Erythroblast (primary cell): ENCODE measurements around the gene CCDC63.

Experiments used
- GATA1 ChIP-seq: IDR thresholded peaks from 2 replicates; pipeline ENCODE4 v1.6.1; 2011; ENCODE audit warnings: low read depth, mild to moderate bottlenecking, control low read depth, low read length, moderate library complexity
- POLR2A ChIP-seq: IDR thresholded peaks from 2 replicates; pipeline ENCODE4 v1.6.1; 2011; ENCODE audit warnings: mild to moderate bottlenecking, low read length

GRCh38 chr12:110888256-110888991 is 41.6 kb downstream of the CCDC63 start:
- TF ChIP-seq POLR2A (no peak), GATA1 (no peak)
